Stimulated activated CD4-positive, alpha-beta T cell treated with anti-CD3 and anti-CD28 coated beads, Interleukin-4, amount 100 ng/mL, for 4 hours (primary cell): ENCODE results near the gene TPRN.

Experiments used
- DNase-seq, 2 experiments: peaks; one replicate each; pipeline ENCODE4 v3.0.0-alpha.2; 2020

TPRN gene

DNA sequence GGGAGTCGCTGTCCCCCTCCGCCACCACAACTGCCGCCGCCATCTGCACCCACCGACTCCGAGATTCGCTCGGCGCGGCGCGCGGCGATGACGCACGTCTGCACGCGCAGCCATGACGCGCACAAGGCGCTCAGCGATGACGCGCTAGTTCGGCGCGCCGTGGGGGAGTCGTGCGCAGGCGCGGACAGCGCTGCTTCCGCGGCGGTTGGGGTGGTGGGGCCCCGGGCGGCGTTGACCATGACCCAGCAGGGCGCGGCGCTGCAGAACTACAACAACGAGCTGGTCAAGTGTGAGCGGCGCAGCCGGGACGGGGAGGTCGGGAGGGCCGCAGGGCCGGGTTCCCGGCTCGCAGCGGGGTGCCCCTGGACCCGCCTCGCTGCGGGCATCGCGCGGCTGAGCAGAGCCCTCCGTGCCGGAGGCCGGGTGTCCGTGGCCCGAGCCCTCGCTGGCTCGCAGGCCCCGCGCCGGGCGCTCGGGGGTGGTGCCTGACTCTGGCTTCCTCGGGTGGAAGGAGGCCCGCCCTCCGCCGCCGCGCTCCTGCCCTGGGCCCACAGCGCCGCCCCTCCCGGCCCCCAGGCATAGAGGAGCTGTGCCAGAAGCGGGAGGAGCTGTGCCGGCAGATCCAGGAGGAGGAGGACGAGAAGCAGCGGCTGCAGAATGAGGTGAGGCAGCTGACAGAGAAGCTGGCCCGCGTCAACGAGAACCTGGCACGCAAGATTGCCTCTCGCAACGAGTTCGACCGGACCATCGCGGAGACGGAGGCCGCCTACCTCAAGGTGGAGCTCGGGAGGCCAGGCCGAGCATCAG lies 11.8 kb downstream of the TPRN start, which contains the start of the genes ANAPC2 and SSNA1:
ANAPC2 (minus strand) TSS at position 71 of the 807 bp plus-strand sequence; CDS start at position 43, 28 bp downstream.
SSNA1 (plus strand) TSS at position 187 of the 807 bp plus-strand sequence; CDS start at position 238, 51 bp downstream.
- peak; percentile 87 to 95 for DNase-seq

DNA sequence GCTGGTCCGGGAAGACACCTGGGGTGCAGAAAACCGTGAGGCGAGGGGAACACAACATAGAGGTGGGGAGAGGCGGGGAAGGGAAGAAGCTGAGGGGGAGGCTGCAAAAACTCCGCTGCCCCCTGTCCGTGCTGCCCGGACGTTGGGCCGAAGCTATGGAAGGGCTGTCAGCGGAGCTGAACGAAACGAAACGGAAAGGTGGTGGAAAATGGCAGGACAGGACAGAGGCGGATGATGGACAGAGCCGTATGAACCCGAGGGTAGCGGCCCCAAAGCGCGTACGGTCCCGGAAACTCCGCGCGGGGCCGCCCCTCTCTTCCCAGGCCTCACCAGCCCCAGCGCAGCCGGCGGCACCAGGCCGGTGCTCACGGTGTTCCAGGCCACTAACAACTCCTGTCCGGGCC lies 12.5 kb downstream of the TPRN start:
- no peak for DNase-seq

DNA sequence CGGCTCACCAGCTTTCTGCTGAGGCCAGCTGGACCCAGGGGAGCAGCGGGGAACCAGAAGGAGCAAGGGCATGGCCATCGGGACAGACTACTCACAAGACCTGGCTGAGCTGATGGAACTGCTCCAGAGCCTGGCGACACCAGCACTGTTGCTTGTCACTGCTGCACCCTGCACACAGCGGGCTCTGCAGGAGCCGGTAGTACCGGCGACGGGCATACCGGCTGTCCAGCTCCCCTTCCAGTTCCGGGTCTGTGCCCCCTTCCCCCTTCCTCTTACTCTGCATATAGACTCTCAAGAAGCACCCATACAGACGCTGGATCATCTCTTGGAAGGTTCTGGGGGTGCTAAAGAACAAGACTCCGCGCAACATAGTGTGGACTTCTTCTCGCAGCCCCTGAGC lies 13.2 kb downstream of the TPRN start:
- DNase-seq = no peak

DNA sequence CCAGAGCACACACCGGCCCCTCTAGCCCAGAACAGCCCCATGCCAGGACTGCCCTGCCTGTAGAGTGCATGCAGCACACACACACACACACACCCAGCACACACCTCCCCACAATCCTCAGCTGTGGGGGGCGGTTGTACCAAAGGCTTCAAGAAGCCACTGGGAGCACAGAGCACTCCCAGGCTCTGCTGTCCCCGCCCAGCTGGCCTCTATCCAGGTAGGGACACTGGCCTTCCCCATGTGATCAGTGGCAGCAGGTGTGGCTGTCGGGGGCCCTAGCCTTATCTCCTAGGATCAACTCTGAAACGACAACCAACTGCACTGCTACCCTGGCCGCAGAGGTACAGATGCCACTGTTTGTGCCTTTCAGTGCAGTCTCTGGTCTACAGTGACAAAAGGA lies 14.2 kb downstream of the TPRN start:
- no peak for DNase-seq

DNA sequence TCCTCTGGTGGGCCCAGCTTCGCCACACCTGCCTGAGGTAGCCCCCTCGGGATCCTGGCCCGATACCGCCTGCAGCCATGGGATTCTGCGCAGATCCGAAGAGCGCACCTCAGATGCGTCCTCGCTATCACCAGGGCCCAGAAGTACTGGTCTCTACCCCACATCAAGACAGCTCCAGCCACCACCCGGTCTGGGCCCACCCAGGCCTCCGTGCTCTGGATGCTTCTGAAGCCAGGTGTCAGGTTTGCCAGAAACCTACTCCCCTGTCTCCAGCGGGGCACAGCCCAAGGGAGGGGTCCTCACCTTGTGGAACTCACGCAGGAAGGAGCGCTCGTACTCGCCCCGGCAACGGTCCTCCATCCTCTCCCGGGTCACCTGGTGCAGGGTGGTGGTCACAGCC lies 14.6 kb downstream of the TPRN start:
- no peak for DNase-seq

DNA sequence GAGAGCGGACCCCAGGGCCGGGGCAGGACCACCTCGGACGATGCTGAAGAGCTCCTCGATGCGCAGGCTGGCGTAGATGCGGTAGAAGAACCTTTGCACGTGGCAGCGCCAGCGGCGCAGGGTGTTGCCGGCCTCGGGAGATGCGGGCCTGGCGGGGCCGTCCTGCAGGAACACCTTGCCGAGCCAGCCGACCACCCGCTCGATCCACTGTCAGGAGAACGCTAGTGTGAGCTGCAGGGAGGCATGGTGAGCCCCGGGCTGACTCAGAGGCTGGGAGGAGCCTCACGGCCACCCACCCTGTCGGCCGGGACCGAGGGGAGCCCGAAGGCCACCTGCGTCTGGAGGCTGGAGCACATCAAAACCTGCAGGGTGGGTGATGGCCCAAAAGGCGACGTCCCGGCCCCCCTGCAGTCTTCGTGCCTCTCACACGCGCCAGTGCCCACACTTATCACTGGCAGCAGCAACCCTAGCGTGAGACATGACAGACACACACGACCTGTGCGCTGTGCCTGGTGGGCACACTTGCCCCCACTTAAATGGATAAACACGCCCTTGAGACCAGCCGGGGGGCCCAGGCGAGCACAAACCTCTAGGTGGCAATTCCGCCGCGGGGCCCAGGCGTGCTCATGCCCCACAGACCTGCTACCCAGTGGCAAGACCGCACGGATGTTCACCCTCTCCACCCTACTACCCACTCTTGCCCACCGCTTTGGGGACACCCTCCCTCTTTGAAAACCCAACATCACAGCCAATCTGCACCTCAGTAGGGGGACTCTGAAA lies 15.5 kb downstream of the TPRN start:
- no peak for DNase-seq

DNA sequence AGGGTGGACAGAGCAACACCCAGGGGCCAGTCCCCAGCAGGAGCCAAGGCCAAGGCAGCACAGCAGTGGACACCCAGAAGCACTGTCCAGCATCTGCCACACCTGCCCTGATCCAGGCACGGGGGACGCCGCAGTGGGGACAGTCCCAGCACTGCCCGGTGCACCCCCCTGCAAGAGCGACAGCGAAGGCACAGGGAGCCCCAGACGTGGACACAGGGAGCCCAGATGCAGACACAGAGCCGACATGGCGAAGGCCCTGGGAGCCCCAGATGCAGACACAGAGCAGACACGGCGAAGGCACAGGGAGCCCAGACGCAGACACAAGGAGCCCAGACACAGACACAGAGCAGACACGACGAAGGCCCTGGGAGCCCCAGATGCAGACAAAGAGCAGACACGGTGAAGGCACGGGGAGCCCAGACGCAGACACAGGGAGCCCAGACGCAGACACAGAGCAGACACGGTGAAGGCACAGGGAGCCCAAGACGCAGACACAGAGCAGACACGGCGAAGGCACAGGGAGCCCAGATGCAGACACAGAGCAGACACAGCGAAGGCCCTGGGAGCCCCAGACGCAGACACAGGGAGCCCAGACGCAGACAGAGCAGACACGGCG lies 16.5 kb downstream of the TPRN start:
- DNase-seq = no peak

DNA sequence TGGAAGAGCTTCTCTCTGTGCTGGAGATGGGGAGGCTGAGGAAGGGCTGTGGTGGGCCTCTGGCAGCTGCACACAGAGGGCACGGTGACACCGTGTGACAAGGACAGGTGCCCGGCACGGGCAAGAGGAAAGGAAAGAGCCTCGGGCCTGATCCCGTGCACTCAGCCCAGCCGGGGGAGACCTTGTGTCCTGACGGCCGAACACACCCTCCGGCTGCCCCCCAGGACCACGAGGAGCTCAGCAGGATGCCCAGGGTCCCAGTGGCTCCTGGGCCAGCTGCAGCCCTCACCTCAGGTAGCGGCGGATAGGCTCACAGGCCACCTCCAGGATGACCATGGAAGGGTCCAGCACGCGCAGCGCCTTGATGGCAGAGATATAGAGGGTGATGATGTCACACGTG lies 17.7 kb downstream of the TPRN start:
- DNase-seq = no peak

DNA sequence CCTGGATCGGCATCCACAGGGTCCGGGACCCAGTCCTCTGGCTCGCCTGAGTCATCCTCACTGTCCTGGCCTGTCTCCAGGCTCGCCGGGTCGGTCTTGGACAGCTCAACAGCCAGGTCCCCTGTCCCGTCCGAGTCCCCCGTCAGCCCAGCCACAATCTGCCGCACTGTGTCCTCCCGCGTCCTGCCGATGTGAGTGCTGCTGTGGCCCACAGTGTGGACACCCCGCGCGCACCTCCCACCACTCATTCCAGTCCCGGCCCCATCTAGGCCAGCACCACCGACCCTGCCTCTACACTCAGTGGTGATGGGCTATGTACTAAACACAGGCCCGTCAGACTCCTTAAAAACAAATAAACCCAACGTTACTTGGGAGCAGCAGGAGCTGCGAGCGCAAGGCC lies 18.9 kb downstream of the TPRN start:
- no peak for DNase-seq

DNA sequence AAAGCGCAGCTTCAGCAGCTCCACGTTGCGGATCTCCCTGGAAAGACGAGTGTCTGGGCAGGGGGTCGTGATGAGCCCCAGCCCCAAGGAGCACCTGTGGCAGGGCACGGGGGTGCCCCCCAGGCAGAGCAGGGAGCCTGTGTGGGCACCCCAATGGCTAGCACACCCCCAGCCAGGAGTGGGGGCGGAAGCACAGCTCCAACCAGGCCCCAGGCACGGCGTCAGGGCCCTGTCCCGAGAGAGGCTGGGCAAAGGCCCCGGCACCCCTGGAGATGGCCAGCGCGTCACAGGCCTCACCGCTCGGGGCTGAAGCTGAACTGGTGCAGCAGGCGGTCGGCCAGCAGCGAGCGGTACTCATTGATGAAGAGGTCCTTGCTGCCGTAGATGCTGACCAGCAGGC lies 20.1 kb downstream of the TPRN start:
- DNase-seq = no peak

DNA sequence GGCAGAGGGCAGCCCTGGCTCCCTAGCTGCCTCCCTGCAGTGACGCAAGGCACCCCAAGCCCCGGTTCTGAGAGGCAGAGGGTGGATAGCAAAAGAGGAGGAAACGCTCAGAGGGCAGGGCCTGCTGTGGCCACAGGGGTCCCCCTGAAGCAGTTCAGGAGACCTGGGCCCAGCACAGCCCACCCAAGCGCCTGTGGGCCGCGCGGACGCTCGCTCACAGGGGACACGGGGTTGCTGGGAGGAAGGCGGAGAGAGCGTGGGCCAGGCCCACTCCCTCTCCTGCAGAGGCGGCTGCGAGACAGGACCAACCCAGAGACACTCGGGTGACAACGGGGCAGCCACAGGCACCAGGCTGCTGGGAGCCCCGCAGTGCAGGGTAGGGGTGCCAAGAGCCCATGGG lies 20.8 kb downstream of the TPRN start:
- DNase-seq = no peak

DNA sequence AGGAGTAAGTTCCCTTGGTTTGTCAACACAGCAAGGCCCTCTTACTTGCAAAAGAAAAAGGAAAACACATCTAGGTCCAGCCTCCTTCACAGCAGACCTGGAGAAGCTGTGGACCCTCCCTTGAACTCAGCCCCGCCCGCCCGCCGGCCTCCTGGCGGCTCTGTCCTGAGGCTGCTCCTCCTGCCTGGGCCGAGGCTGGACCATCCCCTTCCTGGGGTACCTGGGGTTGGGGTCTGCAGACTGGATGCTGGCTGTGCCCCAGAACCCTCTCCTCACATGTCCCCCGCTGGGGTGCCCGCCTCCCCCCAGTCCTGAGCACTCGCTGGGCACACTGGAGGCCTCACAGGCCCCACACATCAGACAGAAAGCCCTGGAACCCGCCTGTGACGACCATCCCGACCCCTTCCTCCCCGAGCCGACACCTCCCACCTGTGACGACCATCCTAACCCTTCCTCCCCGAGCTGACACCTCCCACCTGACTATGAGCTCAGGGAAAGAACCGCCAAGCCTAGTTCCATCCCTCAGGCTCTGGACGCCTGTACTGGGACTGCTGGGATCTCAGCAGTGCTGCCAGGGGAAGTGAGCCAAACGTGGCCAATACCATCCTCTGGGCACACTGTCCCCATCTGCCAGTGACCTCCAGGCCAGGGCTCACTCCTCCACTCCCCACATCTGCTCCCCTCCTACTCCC lies 21.5 kb downstream of the TPRN start:
- no peak for DNase-seq

DNA sequence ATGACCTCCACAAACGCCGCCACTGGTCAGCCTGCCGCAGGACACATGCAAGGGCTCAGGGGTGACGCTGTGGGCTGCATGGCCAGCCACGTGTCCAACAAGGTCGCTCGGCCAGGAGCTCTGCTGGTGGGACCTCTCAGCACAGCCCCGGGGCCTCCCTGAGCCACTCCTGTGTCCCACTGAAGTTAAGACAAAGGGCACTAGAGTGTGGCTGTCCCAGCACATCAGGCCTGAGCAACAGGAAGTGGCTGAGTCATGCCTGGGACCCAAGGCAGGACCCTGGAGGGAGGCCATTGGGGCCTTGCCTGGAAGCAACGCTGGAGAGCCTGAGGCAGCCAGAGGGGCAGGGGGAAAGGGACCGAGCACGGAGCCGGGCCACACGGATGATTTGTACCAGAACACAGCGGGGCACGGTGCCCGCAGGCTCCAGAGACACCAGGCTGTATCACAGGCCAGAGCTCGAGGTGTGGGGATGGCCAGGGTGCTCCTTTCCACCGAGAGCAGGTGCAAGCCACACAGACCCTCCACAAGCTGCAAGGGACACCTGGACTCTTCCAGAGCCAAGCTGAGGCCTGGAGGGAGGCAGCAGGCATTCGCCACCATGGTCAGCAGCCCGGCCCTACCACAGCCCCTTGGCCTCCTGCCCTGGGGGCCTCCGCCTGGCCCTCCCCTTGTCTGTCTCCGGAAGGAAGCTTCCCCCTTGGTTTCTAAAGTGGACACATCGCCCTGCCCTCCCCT lies 22.2 kb downstream of the TPRN start:
- no peak for DNase-seq

DNA sequence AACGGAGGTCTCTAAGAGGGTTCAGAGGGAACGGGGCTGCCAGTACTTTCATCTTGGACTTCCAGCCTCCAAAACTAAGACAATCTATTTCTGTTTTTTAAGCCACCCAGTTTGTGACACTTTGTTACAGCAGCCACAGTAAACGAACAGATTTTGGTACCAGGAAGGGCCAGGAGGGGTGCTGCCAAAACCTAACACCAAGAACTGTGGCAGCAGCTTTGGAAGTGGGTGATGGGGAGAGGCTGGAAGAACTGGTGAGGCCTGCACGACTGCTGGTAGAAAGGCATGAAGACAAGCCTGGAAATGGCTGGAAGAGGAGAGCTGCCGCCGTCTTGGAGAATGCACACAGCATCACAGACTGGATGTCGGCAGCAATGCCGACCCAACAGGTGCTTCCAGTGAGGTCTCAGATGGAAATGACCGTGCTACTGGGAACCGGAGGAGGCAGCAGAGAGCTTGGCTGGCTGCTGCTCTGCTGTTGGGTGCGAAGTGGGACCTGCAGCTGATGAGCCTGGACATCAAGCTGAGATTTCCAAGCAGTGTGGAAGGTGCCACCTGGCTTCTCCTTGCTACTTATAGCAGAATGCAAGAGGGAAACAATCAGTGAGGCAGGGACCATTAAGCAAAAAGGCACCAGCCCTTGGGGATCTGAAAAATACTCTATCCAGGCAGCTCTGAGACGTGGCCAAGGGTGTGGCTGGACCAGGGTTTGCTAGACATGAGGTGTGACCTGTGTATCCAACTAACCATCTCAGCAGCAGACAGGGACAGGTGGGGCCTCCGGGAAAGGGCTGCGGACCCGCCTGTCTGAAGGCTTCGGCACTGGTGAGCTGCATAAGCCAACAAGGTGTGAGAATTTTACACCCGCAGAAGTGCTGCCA lies 24.0 kb downstream of the TPRN start:
- DNase-seq = peak; percentile 4 to 30

DNA sequence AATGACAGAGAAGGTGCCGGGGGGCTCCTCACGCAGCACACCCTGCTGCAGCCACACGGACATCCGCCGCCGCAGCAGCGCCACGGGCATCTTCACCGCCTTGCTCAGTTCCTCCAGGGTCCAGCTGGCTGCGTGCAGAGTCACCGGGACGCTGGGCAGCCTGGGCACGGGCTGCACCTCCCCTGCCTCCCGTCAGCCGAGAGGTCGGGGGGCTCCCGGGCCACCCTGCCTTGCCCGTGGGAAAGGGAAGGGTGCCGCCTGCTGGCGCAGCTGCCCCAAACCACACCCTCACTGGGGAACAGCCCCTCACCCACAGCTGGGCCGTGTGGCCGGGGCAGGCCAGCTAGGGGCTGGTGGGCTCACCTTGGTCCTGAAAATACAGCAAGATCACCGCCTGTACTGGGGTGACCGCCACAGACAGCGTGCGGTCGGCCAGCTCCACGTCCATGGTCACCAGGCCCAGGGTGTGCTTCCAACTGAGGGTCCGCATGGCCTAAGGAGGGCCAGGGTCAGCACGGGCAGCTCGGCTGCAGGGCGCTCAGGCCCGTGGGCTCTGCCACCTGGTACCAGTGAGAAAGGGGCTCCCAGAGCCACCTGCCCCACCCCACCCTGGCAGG lies 25.1 kb downstream of the TPRN start:
- no peak for DNase-seq

DNA sequence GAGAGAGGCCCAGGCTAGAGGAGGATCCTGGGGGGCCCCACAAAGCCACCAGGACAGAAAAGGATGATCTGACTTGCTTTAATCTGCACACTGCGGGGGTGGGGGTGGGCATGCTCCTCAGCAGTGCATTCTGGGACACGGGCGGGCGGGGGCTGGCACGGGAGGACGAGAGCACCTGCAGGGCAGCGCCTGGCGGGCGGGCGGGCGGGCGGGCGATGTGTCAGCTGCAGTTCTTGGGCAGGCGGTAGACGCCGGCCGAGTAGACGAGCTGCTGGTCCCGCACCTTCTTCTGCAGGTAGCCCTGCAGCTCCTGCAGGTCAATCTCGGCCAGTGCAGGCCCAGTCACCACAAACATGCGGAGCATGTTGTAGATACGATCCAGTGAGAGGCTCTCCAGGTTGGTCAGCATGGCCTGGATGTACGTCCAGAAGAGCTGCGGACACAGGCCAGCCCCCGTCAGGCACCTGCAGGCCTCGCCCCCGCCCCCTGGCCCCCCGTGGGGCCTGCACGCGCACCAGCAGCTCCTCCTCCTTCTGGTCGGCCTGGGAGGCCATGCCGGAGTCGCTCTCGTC lies 25.7 kb downstream of the TPRN start:
- DNase-seq = peak; percentile 31 to 32

DNA sequence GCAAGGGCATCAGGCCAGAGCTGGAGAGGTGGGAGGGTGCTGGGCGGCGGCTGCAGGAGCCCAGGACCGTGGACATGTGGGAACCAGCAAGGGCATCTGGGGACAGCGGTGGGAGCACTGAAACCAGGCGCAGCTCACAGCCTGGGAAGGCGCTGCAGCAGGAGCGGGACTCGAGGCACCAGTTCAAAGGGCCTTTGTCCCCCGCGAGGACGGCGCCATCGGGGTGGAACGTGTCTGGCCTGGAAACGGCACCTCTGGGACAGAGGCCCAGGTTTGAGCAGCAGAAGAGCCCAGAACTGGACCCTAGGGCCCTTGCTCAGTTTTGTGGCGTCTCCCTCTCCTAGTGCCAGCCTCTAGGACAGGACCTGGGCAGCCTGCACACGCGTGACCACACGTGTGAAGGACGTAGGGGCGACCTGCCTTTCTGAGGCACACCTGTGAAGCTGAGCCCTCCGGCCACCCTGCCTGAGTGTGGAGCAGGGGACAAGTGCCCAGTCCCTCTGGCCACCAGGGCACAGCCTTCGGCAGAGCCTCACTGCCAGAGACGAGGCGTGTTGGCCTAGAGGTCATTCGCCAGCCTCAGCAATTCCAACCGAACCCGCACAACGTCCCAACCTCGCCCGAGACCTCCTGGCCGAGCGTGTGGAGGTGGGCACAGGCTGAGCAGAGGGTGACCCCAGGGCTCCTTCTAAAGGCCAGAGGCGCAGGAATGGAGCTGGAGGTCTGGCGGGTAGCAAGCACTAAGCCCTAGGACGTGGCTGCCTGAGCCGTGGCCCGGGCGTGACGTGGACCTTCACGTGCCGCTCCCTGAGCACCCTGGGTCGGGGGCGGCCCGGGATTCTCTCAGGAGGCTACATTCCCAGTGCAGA lies 26.5 kb downstream of the TPRN start:
- no peak for DNase-seq

DNA sequence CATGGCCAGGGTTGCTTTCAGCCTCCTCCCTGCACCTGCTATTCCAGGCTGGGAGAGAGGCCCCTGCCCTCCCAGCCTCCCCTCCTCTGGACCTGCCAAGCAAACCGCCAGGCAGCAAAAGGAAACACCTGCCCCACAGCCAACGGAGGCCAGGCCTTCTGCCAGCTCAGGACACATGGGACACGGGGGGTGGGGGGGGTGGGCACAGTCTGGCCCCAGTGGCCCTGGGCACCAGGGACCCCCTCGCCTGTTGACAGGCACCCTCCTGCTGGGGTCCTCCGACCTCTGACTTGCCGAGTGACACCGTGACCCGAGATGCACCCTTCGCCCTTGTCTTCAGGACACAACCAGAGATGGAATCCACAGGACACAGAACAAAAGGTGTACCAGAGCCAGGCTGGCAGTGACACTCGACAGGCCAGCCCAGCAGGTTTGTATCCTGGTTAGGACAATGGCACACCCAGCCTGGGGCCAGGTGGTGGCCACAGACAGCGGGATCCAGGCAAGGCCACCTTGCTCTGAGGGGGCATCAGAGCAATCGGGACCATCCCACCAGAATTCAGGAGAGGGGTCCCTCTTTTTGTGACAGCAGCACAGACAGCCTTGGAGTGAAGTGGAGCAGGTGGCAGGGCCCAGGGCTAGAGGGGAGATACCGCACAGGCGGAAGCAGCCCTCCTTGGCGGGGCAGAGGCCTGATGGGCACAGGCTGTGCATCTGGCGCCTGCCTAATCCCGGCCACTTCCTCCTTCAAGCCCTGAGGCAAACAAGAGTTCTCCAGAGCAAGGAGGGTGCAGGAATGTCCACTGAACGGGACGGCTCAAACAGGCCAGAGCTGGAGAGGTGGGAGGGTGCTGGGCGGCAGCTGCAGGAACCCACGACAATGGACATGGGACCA lies 27.4 kb downstream of the TPRN start:
- no peak for DNase-seq
